Tibial nerve (tissue), 4 donors: ENCODE data around the gene TM9SF4. TPM values are rescaled to one million over a fixed set of nuclear protein-coding genes. Genes with fewer than 3 reads are reported as not detected.

ENCODE experiments used
- DNase-seq, 2 donors: peaks; one replicate each; pipeline ENCODE4 v3.0.0-alpha.2; 2019; ENCODE audit warnings: low spot score in 2 of 2
- H3K27ac ChIP-seq, 4 donors: fragments of 200-600 bp; sonication (generic) in 3 of 4; one replicate each; pipeline ENCODE4 v1.5.1; 2017 to 2019; ENCODE audit warnings: mild to moderate bottlenecking in 1 of 4
- H3K27me3 ChIP-seq, 2 donors: fragments of 200-600 bp; sonication (generic) in 1 of 2; one replicate each; pipeline versions ENCODE4 v1.5.1 to v1.6.0; 2017 to 2019
- H3K36me3 ChIP-seq, 3 donors: fragments of 200-600 bp; sonication (generic); one replicate each; pipeline ENCODE4 v1.5.1; 2018 to 2019
- H3K4me1 ChIP-seq, 4 donors: fragments of 200-600 bp; sonication (generic) in 3 of 4; one replicate each; pipeline ENCODE4 v1.5.1; 2017 to 2019
- H3K4me3 ChIP-seq, 4 donors: fragments of 200-600 bp; sonication (generic) in 3 of 4; one replicate each; pipeline ENCODE4 v1.5.1; 2017 to 2019; ENCODE audit warnings: mild to moderate bottlenecking in 1 of 4, moderate library complexity in 1 of 4
- H3K9me3 ChIP-seq, 4 donors: fragments of 200-600 bp; sonication (generic) in 3 of 4; one replicate each; pipeline ENCODE4 v1.5.1; 2017 to 2019
- EP300 ChIP-seq, 2 donors: sonication (generic); formaldehyde crosslinking; IDR thresholded peaks; one replicate each; pipeline ENCODE4 v1.6.1; 2017; ENCODE audit warnings: antibody characterized with exemption in 2 of 2, mild to moderate bottlenecking in 1 of 2
- POLR2A ChIP-seq, 2 donors: fragments of 450-650 bp; IDR thresholded peaks; one replicate each; pipeline ENCODE4 v1.6.1; 2017; ENCODE audit warnings: antibody characterized with exemption in 2 of 2, mild to moderate bottlenecking in 2 of 2, moderate library complexity in 2 of 2
- WGBS, 2 donors: methylation state at CpG; one replicate each; pipeline ENCODE4 v1.1.5; 2018; 5-methylcytosine and 5-hydroxymethylcytosine counted together
- total RNA-seq, 4 donors: library from RNA; depleted of rRNA; stranded (reverse); fragments of >200 nt; gene quantifications; one replicate each; pipeline ENCODE4 v1.1.0, GENCODE V29; 2016
- TF ChIP-seq, protein P1 (sequence below), 5 experiments: fragments of 200-600 bp in 3 of 5; fragments of 450-650 bp in 2 of 5; sonication (generic) in 3 of 5; IDR thresholded peaks; one replicate each; pipeline ENCODE4 v1.5.1; 2016 to 2019; ENCODE audit warnings: antibody characterized with exemption in 5 of 5, mild to moderate bottlenecking in 3 of 5, moderate library complexity in 2 of 5

Gene TM9SF4
- total RNA-seq, 4 donors from 2014 or later: 23.1 to 40.5 (median 28.8) TPM

DNA sequence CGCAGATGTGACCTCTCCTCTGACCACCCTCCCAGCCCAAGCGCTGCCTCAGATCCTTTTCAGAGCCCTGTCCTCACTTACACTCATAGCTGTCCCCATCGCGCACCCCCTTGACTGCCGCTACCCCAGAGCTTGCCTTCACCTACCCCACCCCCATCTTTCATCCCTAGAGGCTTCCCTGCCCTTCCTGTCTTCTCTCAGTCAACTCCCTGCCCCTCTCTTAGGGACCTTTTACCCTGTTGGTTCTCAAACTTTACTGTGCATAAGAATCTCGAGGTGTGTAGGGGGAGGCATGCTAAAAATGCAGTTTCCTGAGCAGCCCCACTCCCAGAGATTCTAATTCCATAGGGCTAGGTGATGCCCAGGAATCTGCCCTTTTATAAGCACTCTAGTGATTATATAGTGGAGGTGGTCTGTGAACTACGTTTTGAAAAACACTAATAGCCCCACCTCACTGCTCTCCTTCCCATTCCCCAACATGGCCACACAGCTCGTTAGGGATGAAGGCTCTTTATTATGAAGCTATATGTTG lies 725 bp downstream of the TM9SF4 start:
- H3K27me3 ChIP-seq: no peaks in the 10 kb centered on the region
- peaks cover 0 to 47% (median 17%) of the 10 kb centered on the region in 4 donors for H3K4me1 ChIP-seq
- H3K9me3 ChIP-seq: no peaks in the 10 kb centered on the region
- WGBS, 2 donors: 2 to 4% methylated on average over 8 of the region's 8 CpGs
- peak overlapping the region in 3 of 4 donors; percentile 96 to 98 (median 97) for H3K27ac ChIP-seq
- peak overlapping the region; percentile 65 to 94 (median 89) for H3K4me3 ChIP-seq
- H3K36me3 ChIP-seq: no peaks in the 10 kb centered on the region
- TF ChIP-seq EP300 (IDR thresholded peaks at IDR 0.05): no peak
- TF ChIP-seq, protein P1, sequence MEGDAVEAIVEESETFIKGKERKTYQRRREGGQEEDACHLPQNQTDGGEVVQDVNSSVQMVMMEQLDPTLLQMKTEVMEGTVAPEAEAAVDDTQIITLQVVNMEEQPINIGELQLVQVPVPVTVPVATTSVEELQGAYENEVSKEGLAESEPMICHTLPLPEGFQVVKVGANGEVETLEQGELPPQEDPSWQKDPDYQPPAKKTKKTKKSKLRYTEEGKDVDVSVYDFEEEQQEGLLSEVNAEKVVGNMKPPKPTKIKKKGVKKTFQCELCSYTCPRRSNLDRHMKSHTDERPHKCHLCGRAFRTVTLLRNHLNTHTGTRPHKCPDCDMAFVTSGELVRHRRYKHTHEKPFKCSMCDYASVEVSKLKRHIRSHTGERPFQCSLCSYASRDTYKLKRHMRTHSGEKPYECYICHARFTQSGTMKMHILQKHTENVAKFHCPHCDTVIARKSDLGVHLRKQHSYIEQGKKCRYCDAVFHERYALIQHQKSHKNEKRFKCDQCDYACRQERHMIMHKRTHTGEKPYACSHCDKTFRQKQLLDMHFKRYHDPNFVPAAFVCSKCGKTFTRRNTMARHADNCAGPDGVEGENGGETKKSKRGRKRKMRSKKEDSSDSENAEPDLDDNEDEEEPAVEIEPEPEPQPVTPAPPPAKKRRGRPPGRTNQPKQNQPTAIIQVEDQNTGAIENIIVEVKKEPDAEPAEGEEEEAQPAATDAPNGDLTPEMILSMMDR (IDR thresholded peaks at IDR 0.05): no peak
- TF ChIP-seq POLR2A (IDR thresholded peaks at IDR 0.05): no peak
- no peak for DNase-seq

DNA sequence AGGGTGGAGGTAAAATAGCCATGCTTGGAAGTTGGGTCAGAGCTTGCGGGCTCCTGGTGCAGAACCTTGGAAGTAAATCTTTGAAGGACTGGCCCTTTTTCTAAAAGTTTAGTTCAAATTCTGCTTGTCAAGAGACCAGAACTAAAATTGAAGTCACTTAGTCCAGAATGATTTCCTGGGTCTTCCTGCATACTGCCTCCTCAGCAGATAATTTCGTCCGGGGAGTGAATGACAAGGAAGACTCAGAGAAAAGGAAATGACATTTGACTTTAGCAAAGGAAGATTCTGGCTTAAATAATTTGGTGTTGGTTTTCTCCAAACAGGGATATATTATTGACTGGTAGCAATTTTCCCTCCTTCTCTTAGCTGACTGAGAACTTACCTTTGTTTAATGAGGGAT lies 1.2 kb downstream of the TM9SF4 start:
- Histone ChIP-seq H3K27ac (peak overlapping the region in 1 of 4 donors; percentile 97), H3K4me1 (peaks cover 0 to 50% (median 17%) of the 10 kb centered on the region in 4 donors), H3K36me3 (no peaks in the 10 kb centered on the region), H3K27me3 (no peaks in the 10 kb centered on the region), H3K9me3 (no peaks in the 10 kb centered on the region), H3K4me3 (peak overlapping the region; percentile 65 to 94 (median 89))
- WGBS, 2 donors: 48 to 64% methylated on average over 3 of the region's 3 CpGs
- TF ChIP-seq EP300 (IDR thresholded peaks at IDR 0.05) (no peak), POLR2A (IDR thresholded peaks at IDR 0.05) (no peak)
- TF ChIP-seq, protein P1 (IDR thresholded peaks at IDR 0.05): no peak
- DNase-seq: no peak

DNA sequence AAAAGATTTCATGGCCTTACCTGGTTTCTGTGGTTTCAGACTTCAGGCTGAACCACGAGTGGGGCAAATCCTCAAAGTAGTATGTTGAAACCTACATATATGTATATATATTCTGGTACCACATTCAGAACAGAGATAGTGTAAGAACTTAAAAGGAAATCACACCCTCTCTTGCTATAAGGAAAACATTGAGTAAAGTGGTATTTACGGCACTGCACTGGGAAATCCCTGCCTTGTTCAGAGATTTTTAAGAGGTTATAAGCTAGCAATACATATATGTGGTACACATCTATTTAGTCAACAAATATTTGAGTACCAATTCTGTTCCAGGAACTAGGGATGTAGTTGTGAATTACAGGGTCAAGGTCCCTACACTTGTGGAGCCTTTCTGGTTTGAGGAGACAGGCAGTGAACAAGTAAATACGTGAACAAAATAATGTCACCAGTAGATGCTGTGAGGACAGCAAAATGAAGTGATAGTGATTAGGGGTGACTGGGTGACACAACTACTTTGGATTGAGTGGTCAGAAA lies 1.7 kb downstream of the TM9SF4 start:
- no peak for DNase-seq
- H3K9me3 ChIP-seq: no peaks in the 10 kb centered on the region
- no peak overlapping the region for H3K4me3 ChIP-seq
- H3K36me3 ChIP-seq: no peaks in the 10 kb centered on the region
- TF ChIP-seq, protein P1 (IDR thresholded peaks at IDR 0.05): no peak
- TF ChIP-seq EP300 (IDR thresholded peaks at IDR 0.05) (no peak), POLR2A (IDR thresholded peaks at IDR 0.05) (no peak)
- no peaks in the 10 kb centered on the region for H3K27me3 ChIP-seq
- WGBS, 2 donors: 82% methylated on average over 3 of the region's 3 CpGs
- no peak overlapping the region for H3K27ac ChIP-seq
- H3K4me1 ChIP-seq: peaks cover 0 to 55% (median 17%) of the 10 kb centered on the region in 4 donors

DNA sequence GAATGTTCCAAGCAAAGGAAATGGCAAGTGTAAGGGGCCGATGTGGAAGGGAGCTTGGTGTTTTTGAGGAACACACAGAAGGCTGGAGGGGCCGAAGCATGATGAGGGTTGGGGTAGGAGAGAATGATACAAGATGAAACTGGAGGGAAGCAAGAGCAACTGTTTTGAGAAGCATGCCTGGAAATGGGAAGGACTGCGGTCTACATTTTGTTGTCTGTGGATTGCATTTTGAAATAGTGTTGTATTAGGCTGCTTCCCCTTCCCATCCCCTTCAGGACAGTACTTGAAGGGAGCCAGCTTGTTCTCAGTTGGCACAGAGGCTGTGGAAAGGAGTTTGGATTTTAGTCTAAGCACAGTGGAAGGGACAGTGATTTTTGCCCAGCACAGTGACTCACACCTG lies 2.2 kb downstream of the TM9SF4 start:
- DNase-seq: no peak
- 84 to 91% methylated on average over 3 of the region's 3 CpGs for WGBS, 2 donors

DNA sequence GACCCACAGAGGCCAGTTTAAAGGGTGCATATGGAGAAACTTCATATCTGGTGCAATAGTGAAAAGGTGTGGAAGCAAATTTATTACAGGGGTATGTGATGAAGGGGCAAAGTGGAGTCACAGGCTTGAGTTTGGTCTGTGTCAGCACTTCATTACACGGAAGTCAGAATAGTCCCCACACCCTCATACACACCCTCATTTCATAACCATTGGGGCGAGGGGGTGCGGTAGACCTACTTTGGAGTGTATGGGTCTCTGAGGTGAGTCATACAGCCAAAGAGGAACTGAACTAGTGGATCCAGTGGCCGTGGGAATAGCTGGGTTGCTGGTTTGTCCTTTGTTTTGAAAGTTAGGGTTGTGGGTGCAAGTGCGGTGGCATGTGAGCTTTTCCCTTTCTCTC lies 3.3 kb downstream of the TM9SF4 start:
- peak in 1 of 2 donors; percentile 59 for TF ChIP-seq EP300 (IDR thresholded peaks at IDR 0.05)
- TF ChIP-seq, protein P1 (IDR thresholded peaks at IDR 0.05): no peak
- Histone ChIP-seq H3K4me3 (no peak overlapping the region), H3K9me3 (no peaks in the 10 kb centered on the region), H3K4me1 (peaks cover 0 to 71% (median 19%) of the 10 kb centered on the region in 4 donors), H3K27me3 (no peaks in the 10 kb centered on the region), H3K36me3 (no peaks in the 10 kb centered on the region), H3K27ac (no peak overlapping the region)
- peak in 1 of 2 donors; percentile 40 for DNase-seq
- 74 to 75% methylated on average over 5 of the region's 5 CpGs for WGBS, 2 donors

More for the DNA sequence above, 2.2 kb downstream of the TM9SF4 start:
- peak overlapping the region in 1 of 4 donors; percentile 1 for H3K27ac ChIP-seq
- TF ChIP-seq POLR2A (IDR thresholded peaks at IDR 0.05): no peak
- TF ChIP-seq EP300 (IDR thresholded peaks at IDR 0.05): peak in 1 of 2 donors; percentile 18
- TF ChIP-seq, protein P1 (IDR thresholded peaks at IDR 0.05): no peak
- H3K36me3 ChIP-seq: no peaks in the 10 kb centered on the region
- H3K4me3 ChIP-seq: no peak overlapping the region
- H3K9me3 ChIP-seq: no peaks in the 10 kb centered on the region
- H3K27me3 ChIP-seq: no peaks in the 10 kb centered on the region
- peaks cover 0 to 60% (median 17%) of the 10 kb centered on the region in 4 donors for H3K4me1 ChIP-seq
